ENCODE results near the gene SLC33A1. TPM values are rescaled to one million over a fixed set of nuclear protein-coding genes. Genes with fewer than 3 reads are reported as not detected.

Gene SLC33A1
- total RNA-seq: 12.8 and 37.4 TPM in 2 replicates

DNA sequence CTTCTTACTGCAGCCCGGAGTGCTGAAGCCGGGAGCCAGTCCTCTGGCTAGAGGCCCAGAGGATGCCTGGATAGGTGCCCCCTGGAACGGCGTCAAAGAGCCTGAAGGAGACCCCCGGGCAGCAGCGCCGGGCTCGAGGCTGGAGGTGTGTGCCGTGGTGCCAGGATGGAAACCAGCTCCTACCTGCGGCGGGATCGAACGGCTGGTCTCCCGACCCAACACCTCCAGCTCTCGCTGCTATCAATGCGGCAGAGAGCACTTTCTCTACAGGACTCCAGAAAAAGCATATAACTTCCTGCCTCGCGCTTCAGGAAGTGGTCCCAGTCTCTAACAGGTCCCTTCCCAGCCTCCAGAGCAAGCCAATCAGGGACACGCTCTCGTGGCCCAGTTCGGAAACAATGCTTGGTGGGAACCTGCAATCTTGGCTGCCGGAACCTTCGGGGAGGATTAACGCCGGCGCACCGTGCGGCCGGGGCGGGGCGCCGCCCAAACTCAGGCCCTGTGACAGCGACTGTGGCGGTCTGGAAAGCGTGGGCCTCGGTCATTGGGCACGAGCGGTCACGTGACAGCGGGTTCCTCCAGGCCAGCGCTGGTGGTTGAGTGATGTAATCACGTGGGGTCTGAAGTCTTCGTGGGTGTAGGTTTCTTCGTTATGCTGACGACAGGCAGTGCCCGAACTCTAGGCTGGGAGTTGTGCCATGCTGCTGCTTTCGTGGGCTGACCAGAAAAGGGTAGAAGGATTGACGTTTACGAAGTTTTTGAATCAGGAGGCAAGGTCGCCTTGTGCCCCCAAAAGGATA lies at the start of gene SLC33A1:
Gene SLC33A1, minus strand, starts transcription at position 287 of the 800 bp plus-strand sequence. CDS start 430 bp downstream, outside the sequence.

DNA sequence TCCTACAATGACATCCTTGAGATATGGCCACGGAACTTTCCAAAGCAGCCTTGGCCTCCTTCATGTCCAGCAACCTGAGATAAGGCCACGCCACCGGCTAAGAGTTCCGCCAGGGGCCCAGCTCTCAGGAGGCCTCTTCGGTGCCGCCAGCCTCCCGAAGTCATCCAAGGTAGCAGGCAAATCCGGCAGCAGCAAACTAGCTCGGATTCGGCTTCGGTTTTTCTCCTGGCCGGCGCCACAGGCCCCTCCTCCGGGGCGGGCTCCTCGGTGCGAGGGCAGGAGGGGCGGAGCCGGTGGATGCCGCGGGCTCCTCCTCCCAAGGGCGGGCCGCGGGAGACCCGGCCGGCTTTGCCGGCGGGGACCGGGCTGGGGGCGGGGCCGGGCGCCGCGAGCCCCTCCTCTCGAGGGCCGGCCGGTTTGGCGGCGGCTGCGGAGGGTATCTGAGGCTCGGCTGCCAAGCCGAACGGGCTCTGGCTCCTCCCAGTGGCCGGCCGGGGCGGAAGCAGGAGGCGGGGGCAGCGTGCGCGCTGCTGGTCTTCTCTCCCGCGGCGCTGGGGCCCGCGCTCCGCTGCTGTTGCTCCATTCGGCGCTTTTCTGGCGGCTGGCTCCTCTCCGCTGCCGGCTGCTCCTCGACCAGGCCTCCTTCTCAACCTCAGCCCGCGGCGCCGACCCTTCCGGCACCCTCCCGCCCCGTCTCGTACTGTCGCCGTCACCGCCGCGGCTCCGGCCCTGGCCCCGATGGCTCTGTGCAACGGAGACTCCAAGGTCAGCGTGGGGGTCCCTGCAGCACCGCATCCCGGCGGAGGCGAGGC lies 16.1 kb upstream of the SLC33A1 start, which contains the start of gene GMPS:
Gene GMPS, plus strand, starts transcription at position 518 of the 812 bp plus-strand sequence. Its CDS starts 221 bp downstream, at position 739.

DNA sequence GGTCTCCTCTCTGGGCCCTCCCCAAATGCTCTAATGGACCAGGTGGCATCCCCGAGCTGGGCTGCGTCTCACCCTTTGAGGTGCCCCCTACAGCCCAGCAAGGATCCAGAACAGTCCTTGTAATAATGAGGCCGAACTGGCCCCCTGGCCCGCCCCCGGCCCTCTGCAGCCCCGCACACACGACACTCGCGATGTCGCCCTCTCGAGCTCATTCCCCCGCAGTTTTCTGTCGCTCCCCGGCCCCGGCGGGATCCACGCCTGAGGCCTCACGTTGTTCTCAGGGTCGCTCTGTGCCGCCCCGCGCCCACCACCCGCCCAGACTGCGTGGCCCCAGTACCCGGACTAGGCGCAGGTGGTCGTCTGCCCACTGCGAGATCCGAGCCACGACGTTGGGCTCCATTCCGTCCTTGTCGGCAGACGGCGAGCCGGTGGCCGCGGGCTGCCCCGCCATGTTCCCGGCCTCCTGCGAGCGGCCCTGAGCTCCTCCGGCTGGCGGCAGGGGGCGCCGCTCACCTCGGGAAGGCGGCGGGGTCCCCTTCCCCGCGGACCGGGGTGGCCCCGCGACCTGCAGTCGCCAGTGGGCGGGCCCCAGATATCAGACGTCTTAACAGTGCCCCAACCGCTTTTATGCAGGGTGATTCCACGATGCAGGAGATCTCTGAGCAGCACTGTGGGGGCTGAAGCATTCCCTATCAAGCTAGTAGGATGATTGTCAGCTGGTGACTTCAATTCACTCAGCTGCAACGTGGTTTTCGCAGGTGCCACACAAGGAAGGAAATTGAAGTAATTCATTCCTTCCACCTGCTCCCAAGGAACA lies 48.2 kb downstream of the SLC33A1 start, which contains the start of gene C3orf33:
Gene C3orf33, minus strand, starts transcription at position 477 of the 817 bp plus-strand sequence. Its CDS starts 26 bp downstream, at position 451.

Other genes starting within 250 kb of the SLC33A1 start
- not detected in 2 replicates for gene PLCH1, start 109.4 kb downstream of the SLC33A1 start, total RNA-seq
- gene C3orf33, start 48.1 kb downstream of the SLC33A1 start, total RNA-seq: 0.65 and 1.6 TPM in 2 replicates
- gene GMPS, start 16.2 kb upstream of the SLC33A1 start, total RNA-seq: 10.0 and 33.7 TPM in 2 replicates